Muscle of arm (tissue), 14 donors: ENCODE results near the gene EXOC5. TPM values are rescaled to one million over a fixed set of nuclear protein-coding genes. Genes with fewer than 3 reads are reported as not detected.

Experiments used
- DNase-seq: peaks from one replicate; pipeline ENCODE4 v3.0.0-alpha.2; 2013
- long read RNA-seq, 11 donors: transcript quantifications; one replicate each; lab custom pipeline, GENCODE V29; 2026
- polyA plus RNA-seq, 12 donors: library from polyadenylated mRNA; unstranded; fragments of 120-200 nt; gene quantifications; one replicate each; pipeline ENCODE4 v1.2.1, GENCODE V29; 2013; ENCODE audit not compliant: insufficient read length in 12 of 12

Gene EXOC5
- polyA plus RNA-seq = 10 to 100 TPM in 11 of 12 donors, not detected in 1; 44.1 to 90.2 (median 79.3) TPM
- long read RNA-seq, donor 1, full-length matches to known transcripts = 4 of 136 reads
- long read RNA-seq, donor 1, partial matches to known transcripts = 132 of 136 reads
- long read RNA-seq, donor 1, other reads (novel, unspliced or antisense) = 0 of 136 reads
- long read RNA-seq, donor 2, full-length matches to known transcripts = 12 of 35 reads
- long read RNA-seq, donor 2, partial matches to known transcripts = 23 of 35 reads
- long read RNA-seq, donor 2, other reads (novel, unspliced or antisense) = 0 of 35 reads
- long read RNA-seq, donor 3, full-length matches to known transcripts = 1 of 1 reads
- long read RNA-seq, donor 3, partial matches to known transcripts = 0 of 1 reads
- long read RNA-seq, donor 3, other reads (novel, unspliced or antisense) = 0 of 1 reads
- long read RNA-seq, donor 4, full-length matches to known transcripts = 3 of 3 reads
- long read RNA-seq, donor 4, partial matches to known transcripts = 0 of 3 reads
- long read RNA-seq, donor 4, other reads (novel, unspliced or antisense) = 0 of 3 reads
- long read RNA-seq, donor 5, full-length matches to known transcripts = 18 of 18 reads
- long read RNA-seq, donor 5, partial matches to known transcripts = 0 of 18 reads
- long read RNA-seq, donor 5, other reads (novel, unspliced or antisense) = 0 of 18 reads
- long read RNA-seq, donor 6, full-length matches to known transcripts = 4 of 4 reads
- long read RNA-seq, donor 6, partial matches to known transcripts = 0 of 4 reads
- long read RNA-seq, donor 6, other reads (novel, unspliced or antisense) = 0 of 4 reads
- long read RNA-seq, donor 7, full-length matches to known transcripts = 4 of 4 reads
- long read RNA-seq, donor 7, partial matches to known transcripts = 0 of 4 reads
- long read RNA-seq, donor 7, other reads (novel, unspliced or antisense) = 0 of 4 reads
- long read RNA-seq, donor 8, full-length matches to known transcripts = 10 of 15 reads
- long read RNA-seq, donor 8, partial matches to known transcripts = 5 of 15 reads
- long read RNA-seq, donor 8, other reads (novel, unspliced or antisense) = 0 of 15 reads
- long read RNA-seq, donor 9, full-length matches to known transcripts = 3 of 3 reads
- long read RNA-seq, donor 9, partial matches to known transcripts = 0 of 3 reads
- long read RNA-seq, donor 9, other reads (novel, unspliced or antisense) = 0 of 3 reads
- long read RNA-seq, donor 10, full-length matches to known transcripts = 12 of 18 reads
- long read RNA-seq, donor 10, partial matches to known transcripts = 6 of 18 reads
- long read RNA-seq, donor 10, other reads (novel, unspliced or antisense) = 0 of 18 reads
- long read RNA-seq, donor 11, full-length matches to known transcripts = 6 of 6 reads
- long read RNA-seq, donor 11, partial matches to known transcripts = 0 of 6 reads
- long read RNA-seq, donor 11, other reads (novel, unspliced or antisense) = 0 of 6 reads

GRCh38 chr14:57268161-57269069, at the start of gene EXOC5, which contains the start of gene AP5M1:
EXOC5 (minus strand) TSS chr14:57268905; CDS start chr14:57268648, 257 bp downstream.
AP5M1 (plus strand) TSS chr14:57268971; CDS start chr14:57269315, 344 bp downstream.
- DNase-seq = peak; percentile 94

DNA sequence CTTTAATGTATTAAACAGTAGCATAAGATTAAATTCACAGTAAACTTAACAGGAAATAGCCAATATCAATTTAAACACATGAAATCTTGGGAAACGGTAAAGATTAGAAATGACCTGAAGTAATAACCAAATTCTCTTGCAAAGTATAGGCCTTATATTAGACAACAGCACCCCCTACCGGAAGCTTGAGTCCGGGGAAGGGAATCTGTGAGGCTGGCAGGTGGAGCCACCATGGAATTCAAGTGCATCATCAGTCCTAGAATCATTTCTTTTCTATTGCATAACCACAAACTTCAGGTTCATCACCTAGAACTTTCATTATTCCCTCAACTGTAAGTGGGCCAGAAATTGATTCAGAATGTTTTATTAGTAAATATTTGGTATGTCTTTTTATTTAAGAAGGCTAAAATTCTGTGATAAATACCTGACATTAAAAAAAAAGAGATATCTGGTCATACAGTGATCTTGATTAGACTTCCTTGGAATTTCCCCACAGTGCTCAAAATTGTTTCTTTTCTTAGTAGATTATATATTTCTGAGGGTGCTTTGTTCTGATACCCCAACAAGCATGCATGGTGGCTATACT, 48.6 kb upstream of the EXOC5 start:
- peak; percentile 71 for DNase-seq

DNA sequence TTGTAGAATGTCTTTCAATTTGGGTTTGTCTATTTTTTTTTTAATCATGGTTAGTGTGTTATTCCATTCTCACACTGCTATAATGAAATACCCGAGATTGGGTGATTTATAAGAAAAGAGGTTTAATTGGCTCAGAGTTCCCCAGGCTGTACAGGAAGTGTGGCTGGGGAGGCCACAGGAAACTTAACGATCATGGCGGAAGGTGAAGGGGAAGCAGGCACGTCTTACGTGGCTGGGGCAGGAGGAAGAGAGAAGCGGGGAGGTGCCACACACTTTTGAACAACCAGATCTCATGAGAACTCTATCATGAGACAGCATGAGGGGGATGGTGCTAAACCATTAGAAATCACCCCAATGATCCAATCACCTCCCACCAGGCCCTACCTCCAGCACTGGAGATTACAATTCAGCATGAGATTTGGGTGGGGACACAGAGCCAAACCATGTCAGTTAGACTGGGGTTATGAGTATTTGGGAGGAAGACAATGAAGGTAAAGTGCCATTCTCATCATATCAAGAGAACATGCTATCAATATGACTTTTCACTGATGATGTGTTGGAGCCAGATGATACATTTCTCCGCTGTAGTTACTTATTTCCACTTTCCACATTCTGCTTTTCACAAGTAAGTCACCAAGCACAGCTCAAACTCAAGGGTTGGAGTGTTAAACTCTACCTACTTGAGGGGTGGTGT, 45.8 kb upstream of the EXOC5 start:
- DNase-seq = no peak

- DNase-seq = no peak
Observed at GRCh38 chr14:57302883-57303282, 34.2 kb upstream of the EXOC5 start.

DNA sequence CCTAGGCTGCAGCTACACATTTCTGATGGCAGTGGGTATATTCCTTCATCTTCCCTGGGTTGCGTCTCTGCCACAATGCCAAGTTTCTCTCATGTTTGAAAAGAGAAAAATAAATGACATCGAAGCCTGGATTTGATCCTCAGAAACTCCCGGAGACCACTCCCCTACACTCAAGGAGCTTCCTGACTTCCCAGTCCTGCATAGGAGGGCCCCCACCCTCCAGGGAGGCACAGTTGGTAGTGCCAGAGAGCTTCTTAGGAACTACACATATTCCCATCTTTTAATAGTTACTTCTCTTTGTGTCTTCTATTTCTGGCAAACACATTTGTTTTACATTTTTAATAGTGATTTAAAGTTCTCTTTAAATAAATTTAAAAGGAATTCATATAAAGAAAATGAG, 30.8 kb upstream of the EXOC5 start:
- DNase-seq = no peak

GRCh38 chr14:57297852-57298251, 29.1 kb upstream of the EXOC5 start:
- DNase-seq = no peak

GRCh38 chr14:57295239-57295638, 26.5 kb upstream of the EXOC5 start:
- DNase-seq = no peak

GRCh38 chr14:57293866-57294837, 25.4 kb upstream of the EXOC5 start:
- DNase-seq = no peak

GRCh38 chr14:57291692-57292647, 23.3 kb upstream of the EXOC5 start:
- no peak for DNase-seq

- DNase-seq = no peak
Observed at GRCh38 chr14:57290751-57291150, 22.0 kb upstream of the EXOC5 start.

- no peak for DNase-seq
Observed at GRCh38 chr14:57287745-57288144, 19.0 kb upstream of the EXOC5 start.

- no peak for DNase-seq
Observed at GRCh38 chr14:57277062-57277461, 8.4 kb upstream of the EXOC5 start.

- DNase-seq = no peak
Observed at GRCh38 chr14:57275023-57275664, 6.4 kb upstream of the EXOC5 start.

- no peak for DNase-seq
Observed at GRCh38 chr14:57274551-57274950, 5.8 kb upstream of the EXOC5 start.

DNA sequence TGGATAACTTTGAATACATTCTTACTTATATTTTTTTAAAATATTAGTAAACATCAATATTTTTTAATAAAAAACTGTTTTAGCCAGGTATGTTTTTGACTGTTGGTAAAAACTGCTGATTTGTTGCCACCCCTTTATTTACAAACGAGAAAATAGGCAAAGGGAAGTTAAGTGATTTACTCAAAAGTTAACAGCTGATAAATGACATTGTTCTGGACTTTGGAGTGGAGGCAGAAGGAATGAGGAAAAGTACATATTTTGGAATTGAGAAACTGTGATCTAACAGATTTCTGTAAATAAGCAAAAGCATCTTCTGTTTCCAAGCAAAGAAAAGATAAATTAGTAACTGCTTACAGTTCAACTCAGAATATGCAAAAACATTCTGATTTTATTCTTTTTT, 4.5 kb upstream of the EXOC5 start:
- DNase-seq = no peak

GRCh38 chr14:57266065-57266464, 2.6 kb downstream of the EXOC5 start:
- DNase-seq = no peak
